Left lung (tissue), 10 donors: Measurements from ENCODE around the gene PLEKHS1. TPM values are rescaled to one million over a fixed set of nuclear protein-coding genes. Genes with fewer than 3 reads are reported as not detected.
A peak's percentile ranks its signal among the peaks of the same experiment; 100 is the strongest.

ENCODE experiments used
- ATAC-seq: fragments of 200-7000 bp; cut with Tn5 transposase; one replicate; pipeline ENCODE4 v1.9.1; 2020; ENCODE audit warnings: moderate library complexity
- DNase-seq, 4 donors: peaks; one replicate each; pipeline ENCODE4 v3.0.0-alpha.2; 2013 to 2020
- H3K27ac ChIP-seq, 2 donors: fragments of 200-600 bp; sonication (generic) in 1 of 2; one replicate each; pipeline versions ENCODE4 v1.5.0 to v1.8.0; 2020 to 2021
- H3K27me3 ChIP-seq, 2 donors: fragments of 200-600 bp; sonication (generic) in 1 of 2; one replicate each; pipeline versions ENCODE4 v1.5.0 to v1.8.0; 2020 to 2021
- H3K36me3 ChIP-seq, 2 donors: fragments of 200-600 bp; sonication (generic) in 1 of 2; one replicate each; pipeline versions ENCODE4 v1.5.0 to v1.8.0; 2020 to 2021
- H3K4me1 ChIP-seq, 2 donors: fragments of 200-600 bp; one replicate each; pipeline ENCODE4 v1.8.0; 2021
- H3K4me3 ChIP-seq, 2 donors: fragments of 200-600 bp; sonication (generic) in 1 of 2; one replicate each; pipeline versions ENCODE4 v1.5.0 to v1.8.0; 2020 to 2021; ENCODE audit warnings: mild to moderate bottlenecking in 1 of 2
- H3K9me3 ChIP-seq, 2 donors: fragments of 200-600 bp; sonication (generic) in 1 of 2; one replicate each; pipeline versions ENCODE4 v1.5.0 to v1.8.0; 2020 to 2021
- CTCF ChIP-seq, 2 donors: fragments of 200-600 bp; sonication (generic) in 1 of 2; IDR thresholded peaks; one replicate each; pipeline versions ENCODE4 v1.5.0 to v1.8.0; 2021; ENCODE audit warnings: antibody characterized with exemption in 2 of 2
- intact Hi-C, 2 donors: fragments of 100-400 bp; cut with DNase I; formaldehyde crosslinking; loops; one replicate each; pipeline versions ENCODE4 v1.11.2 to v1.14.2; 2022
- polyA plus RNA-seq, 6 donors: library from polyadenylated mRNA; unstranded; fragments of 120-200 nt; gene quantifications; one replicate each; pipeline ENCODE4 v1.2.1, GENCODE V29; 2013; ENCODE audit not compliant: insufficient read length in 6 of 6
- total RNA-seq, 2 donors: library from RNA; stranded (reverse); fragmentation: NEBNext Ultra II Directional; extraction: Animal tissue kit (Norgen Biotek cat#: 25700); gene quantifications; one replicate each; pipeline ENCODE4 v1.2.1, GENCODE V29; 2021
- donor health status: DM: no; HTN: yes; CAD: no.
- donor health status: DM: no; HTN: no; CAD: no.

Gene PLEKHS1
- total and polyA plus RNA-seq, 8 donors: 0.05 to 4.7 (median 0.13) TPM; not detected in 1

GRCh38 chr10:113782986-113783704 lies 31.7 kb downstream of the PLEKHS1 start:
- ATAC-seq (no peak), DNase-seq (no peak)
- no peaks in the 10 kb centered on the region for H3K27me3 ChIP-seq
- intact Hi-C loops: no loop called here
- no peaks in the 10 kb centered on the region for H3K4me1 ChIP-seq
- no peak overlapping the region for H3K27ac ChIP-seq
- no peaks in the 10 kb centered on the region for H3K36me3 ChIP-seq
- no peaks in the 10 kb centered on the region for H3K9me3 ChIP-seq
- TF ChIP-seq CTCF (IDR thresholded peaks at IDR 0.05): no peak
- no peak overlapping the region for H3K4me3 ChIP-seq

- no peak for TF ChIP-seq CTCF (IDR thresholded peaks at IDR 0.05)
- H3K27ac ChIP-seq: no peak overlapping the region
- intact Hi-C loops: no loop called here
These were observed 37.2 kb downstream of the PLEKHS1 start for GRCh38 chr10:113788604-113789083.

GRCh38 chr10:113791691-113792090 lies 40.2 kb downstream of the PLEKHS1 start:
- Histone ChIP-seq H3K4me1 (no peaks in the 10 kb centered on the region), H3K4me3 (no peak overlapping the region), H3K27ac (no peak overlapping the region), H3K27me3 (peaks cover 3 to 6% of the 10 kb centered on the region in 2 donors), H3K9me3 (no peaks in the 10 kb centered on the region), H3K36me3 (no peaks in the 10 kb centered on the region)
- no peak for TF ChIP-seq CTCF (IDR thresholded peaks at IDR 0.05)
- ATAC-seq: no peak
- intact Hi-C loops: no loop called here
- DNase-seq: no peak

More at GRCh38 chr10:113788604-113789083, 37.2 kb downstream of the PLEKHS1 start:
- no peaks in the 10 kb centered on the region for H3K4me1 ChIP-seq
- no peak overlapping the region for H3K4me3 ChIP-seq
- H3K27me3 ChIP-seq: no peaks in the 10 kb centered on the region
- DNase-seq (no peak), ATAC-seq (peak; percentile 64)
- no peaks in the 10 kb centered on the region for H3K36me3 ChIP-seq
- no peaks in the 10 kb centered on the region for H3K9me3 ChIP-seq

GRCh38 chr10:113801569-113801968 lies 50.1 kb downstream of the PLEKHS1 start:
- peaks cover 0 to 5% of the 10 kb centered on the region in 2 donors for H3K4me1 ChIP-seq
- DNase-seq: peak in 2 of 4 donors; percentile 67 to 72
- no peak overlapping the region for H3K27ac ChIP-seq
- no peak overlapping the region for H3K4me3 ChIP-seq
- peaks cover 0 to 2% of the 10 kb centered on the region in 2 donors for H3K27me3 ChIP-seq
- H3K9me3 ChIP-seq: no peaks in the 10 kb centered on the region
- no peak for TF ChIP-seq CTCF (IDR thresholded peaks at IDR 0.05)
- intact Hi-C loops: loop anchor here in 1 of 2 donors (5.0 kb wide), 1 partner anchor 296 kb away; no protein-coding TSS in a partner anchor
- no peak for ATAC-seq
- H3K36me3 ChIP-seq: no peaks in the 10 kb centered on the region

- ATAC-seq (no peak), DNase-seq (no peak)
- no peak for TF ChIP-seq CTCF (IDR thresholded peaks at IDR 0.05)
- Histone ChIP-seq H3K36me3 (no peaks in the 10 kb centered on the region), H3K27ac (no peak overlapping the region), H3K9me3 (no peaks in the 10 kb centered on the region), H3K27me3 (no peaks in the 10 kb centered on the region), H3K4me1 (peaks cover 0 to 5% of the 10 kb centered on the region in 2 donors), H3K4me3 (no peak overlapping the region)
- intact Hi-C loops: loop anchor here in 1 of 2 donors (5.0 kb wide), 1 partner anchor 294 kb away; no protein-coding TSS in a partner anchor
These were observed 51.5 kb downstream of the PLEKHS1 start for GRCh38 chr10:113802997-113803396.
